Ramos (cell line): Measurements from ENCODE around the gene DISC1.
"Not testable (repeated sequence)": the region's sequence is repeated elsewhere in the genome, so short reads cannot be mapped to it uniquely, and the experiment has no call there.

Experiments
- in situ Hi-C: fragments of 300-500 bp; cut with MboI; formaldehyde crosslinking; loops from one replicate; pipeline ENCODE4 v1.14.3; 2022; ENCODE audit warnings: low sequenced_read_pairs; ENCODE audit not compliant: unreplicated experiment

DISC1 gene

GRCh38 chr1:231634323-231635013 is 7.9 kb downstream of the DISC1 start:
- in situ Hi-C loops, result no loop called here

- in situ Hi-C loops, result no loop called here
Measured at GRCh38 chr1:231636157-231636556, 9.6 kb downstream of the DISC1 start.

GRCh38 chr1:231636922-231637321 is 10.3 kb downstream of the DISC1 start:
- in situ Hi-C loops, result not testable (repeated sequence)

GRCh38 chr1:231638647-231639046 is 12.1 kb downstream of the DISC1 start:
- in situ Hi-C loops, result no loop called here

GRCh38 chr1:231639819-231640218 is 13.2 kb downstream of the DISC1 start:
- in situ Hi-C loops, result no loop called here

GRCh38 chr1:231641444-231641843 is 14.9 kb downstream of the DISC1 start:
- in situ Hi-C loops, result not testable (repeated sequence)

GRCh38 chr1:231642061-231642460 is 15.5 kb downstream of the DISC1 start:
- in situ Hi-C loops, result not testable (repeated sequence)

- in situ Hi-C loops, result no loop called here
Measured at GRCh38 chr1:231642618-231643017, 16.0 kb downstream of the DISC1 start.

GRCh38 chr1:231643071-231643934 is 16.7 kb downstream of the DISC1 start:
- in situ Hi-C loops, result no loop called here

- in situ Hi-C loops, result no loop called here
Measured at GRCh38 chr1:231643935-231644237, 17.3 kb downstream of the DISC1 start.

- in situ Hi-C loops, result not testable (repeated sequence)
Measured at GRCh38 chr1:231645634-231646033, 19.0 kb downstream of the DISC1 start.

GRCh38 chr1:231646165-231646564 is 19.6 kb downstream of the DISC1 start:
- in situ Hi-C loops, result not testable (repeated sequence)

- in situ Hi-C loops, result not testable (repeated sequence)
Measured at GRCh38 chr1:231651621-231652260, 25.2 kb downstream of the DISC1 start.

GRCh38 chr1:231653632-231654031 is 27.0 kb downstream of the DISC1 start:
- in situ Hi-C loops, result no loop called here

- in situ Hi-C loops, result no loop called here
Measured at GRCh38 chr1:231656741-231657140, 30.2 kb downstream of the DISC1 start.

- in situ Hi-C loops, result not testable (repeated sequence)
Measured at GRCh38 chr1:231658223-231658622, 31.6 kb downstream of the DISC1 start.

GRCh38 chr1:231660198-231660597 is 33.6 kb downstream of the DISC1 start:
- in situ Hi-C loops, result no loop called here

GRCh38 chr1:231663211-231663792 is 36.7 kb downstream of the DISC1 start:
- in situ Hi-C loops, result no loop called here

GRCh38 chr1:231665101-231665500 is 38.5 kb downstream of the DISC1 start:
- in situ Hi-C loops, result no loop called here

- in situ Hi-C loops, result no loop called here
Measured at GRCh38 chr1:231665726-231666125, 39.1 kb downstream of the DISC1 start.
